HG03378 (cell line): ENCODE measurements around the gene IQSEC1.
"Not testable (repeated sequence)": the region's sequence is repeated elsewhere in the genome, so short reads cannot be mapped to it uniquely, and the experiment has no call there.

Experiments
- ATAC-seq: cut with Tn5 transposase; IDR thresholded peaks from one replicate; pipeline ENCODE4 v1.9.1; 2021; ENCODE audit warnings: mild to moderate bottlenecking, moderate library complexity; ENCODE audit not compliant: unreplicated experiment

The IQSEC1 gene

DNA sequence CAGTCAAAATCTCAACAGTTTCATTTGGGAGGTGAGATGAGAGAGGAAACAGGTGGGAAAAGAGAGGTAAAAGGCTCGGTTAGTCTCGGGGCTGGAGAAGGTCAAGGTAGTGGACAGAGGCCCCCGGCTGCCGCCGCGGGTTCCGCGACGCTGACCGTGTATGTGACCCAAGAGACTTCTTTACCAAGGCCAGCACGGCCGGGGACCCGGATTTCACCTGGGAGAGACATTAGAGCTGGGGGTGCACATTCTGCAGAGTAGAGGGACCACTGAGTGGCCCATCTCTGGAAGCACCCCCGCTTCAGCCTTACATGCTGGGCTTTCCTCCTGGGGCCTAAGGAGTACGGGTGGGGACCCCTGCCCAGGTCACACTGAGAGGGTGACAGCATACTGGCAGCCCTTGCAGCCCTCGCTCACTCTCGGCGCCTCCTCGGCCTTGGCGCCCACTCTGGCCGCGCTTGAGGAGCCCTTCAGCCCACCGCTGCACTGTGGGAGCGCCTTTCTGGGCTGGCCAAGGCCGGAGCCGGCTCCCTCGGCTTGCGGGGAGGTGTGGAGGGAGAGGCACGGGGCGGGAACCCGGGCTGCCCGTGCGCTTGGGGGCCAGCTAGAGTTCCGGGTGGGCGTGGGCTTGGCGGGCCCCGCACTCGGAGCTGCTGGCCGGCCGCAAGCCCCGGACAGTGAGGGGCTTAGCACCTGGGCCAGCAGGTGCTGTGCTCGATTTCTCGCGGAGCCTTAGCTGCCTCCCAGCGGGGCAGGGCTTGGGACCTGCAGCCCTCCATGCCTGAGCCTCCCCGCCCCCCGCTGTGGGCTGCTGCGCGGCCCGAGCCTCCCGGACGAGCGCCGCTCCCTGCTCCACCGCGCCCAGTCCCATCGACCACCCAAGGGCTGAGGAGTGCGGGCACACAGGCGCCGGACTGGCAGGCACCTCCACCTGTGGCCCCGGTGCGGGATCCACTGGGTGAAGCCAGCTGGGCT, 190.6 kb downstream of the IQSEC1 start:
- ATAC-seq, result no peak

DNA sequence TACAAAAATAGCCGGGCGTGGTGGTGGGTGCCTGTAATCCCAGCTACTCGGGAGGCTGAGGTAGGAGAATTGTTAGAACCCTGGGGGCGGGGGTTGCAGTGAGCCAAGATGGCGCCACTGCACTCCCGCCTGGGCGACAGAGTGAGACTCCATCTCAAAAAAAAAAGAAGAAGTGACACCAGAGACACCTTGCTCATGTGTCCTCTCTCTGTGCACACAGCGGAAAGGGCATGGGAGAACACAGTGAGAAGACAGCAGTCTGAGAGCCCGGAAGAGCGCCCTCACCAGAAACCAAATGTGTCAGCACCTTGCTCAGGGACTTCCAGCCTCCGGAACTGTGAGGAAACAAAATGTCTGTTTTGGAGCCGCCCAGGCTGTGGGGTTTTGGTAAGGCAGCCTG, 191.4 kb downstream of the IQSEC1 start:
- not testable (repeated sequence) for ATAC-seq

DNA sequence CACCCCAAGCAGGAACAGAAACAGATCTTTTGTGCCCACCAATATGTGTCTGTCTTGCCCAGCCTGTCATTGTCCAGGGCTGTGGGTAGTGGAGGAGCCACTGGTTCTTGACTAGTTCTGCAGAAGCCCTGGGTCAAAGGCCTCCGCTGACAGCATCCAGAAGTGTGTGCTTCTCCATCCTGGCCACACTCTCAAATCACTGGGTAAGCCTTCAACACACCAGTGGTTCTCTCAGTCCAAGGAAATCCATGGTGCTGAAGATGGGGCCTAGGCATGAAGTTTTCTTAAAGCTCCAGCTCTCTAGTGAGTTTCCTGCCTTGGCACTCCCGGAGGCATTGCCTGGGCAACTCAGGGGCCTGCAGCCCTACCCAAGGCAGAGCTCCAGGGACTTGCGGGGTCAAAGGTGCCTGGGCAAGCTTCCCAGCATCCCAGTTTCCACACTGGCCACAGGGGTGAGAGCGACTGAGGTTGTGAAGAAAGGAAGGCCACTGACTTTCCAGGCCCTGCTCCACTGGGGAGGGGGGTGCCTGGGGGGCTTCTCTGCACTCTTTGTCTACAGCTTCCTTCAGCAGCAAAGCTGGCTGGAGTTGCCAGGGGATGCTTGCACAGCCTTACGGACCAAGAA, 193.9 kb downstream of the IQSEC1 start:
- ATAC-seq, result no peak

DNA sequence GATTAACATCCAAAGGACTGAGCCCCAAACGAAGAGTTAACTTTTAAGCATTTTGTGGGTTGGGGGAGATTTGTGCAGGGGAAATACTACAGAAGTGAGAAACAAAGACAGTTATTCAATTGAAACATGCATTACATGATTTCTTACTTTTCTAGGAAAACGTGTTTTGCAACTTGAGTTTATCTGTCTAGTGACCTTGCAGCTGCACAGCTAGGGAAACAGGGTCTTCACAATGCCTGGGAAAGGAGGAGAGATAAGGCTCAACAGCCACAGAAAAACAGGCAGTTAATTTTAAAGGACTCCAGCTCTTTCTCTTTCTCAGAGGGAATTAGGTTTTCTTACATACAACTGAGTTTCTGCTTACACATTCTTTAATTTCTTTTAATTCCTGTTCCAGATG, 194.5 kb downstream of the IQSEC1 start:
- ATAC-seq, result not testable (repeated sequence)

DNA sequence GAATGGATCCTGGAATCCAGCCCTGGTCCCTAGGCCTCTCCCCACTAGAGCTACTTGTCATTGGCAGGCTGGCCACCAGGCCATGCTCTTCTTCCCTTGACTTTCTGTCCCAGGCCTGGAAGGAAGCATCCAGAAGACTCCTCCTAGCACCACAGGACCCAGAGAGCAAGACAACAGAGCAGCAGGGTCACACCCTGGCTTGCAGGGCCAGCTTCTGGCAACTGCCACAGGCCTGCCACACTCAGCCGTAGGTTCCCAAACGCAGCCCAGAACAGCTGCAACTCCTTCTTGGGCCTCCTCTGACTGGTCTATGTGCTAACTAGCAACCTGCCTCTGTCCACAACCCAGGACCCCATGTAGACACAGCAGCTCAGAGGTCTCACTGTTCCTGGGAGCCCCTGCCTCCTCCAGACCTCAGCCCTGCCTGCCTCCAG, 195.1 kb downstream of the IQSEC1 start:
- ATAC-seq, result no peak

DNA sequence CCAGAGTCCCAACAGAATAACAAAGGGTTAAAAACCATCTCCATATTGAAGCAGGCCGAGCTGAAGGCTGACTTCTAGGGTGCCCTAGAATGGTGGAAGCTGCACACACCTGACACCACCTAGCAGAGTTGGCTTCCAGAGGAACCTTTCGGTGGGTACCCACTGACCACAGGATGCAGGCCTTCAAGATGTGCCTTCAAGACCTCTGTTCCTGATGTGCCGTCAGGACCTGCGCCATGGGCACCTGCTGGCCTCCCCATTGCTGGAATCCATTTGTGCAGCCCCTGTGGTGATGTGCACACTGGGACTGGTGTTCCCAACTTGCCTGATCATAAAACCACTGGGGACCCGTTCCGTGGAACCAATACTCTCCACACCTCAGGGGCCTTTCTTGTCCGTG, 196.2 kb downstream of the IQSEC1 start:
- ATAC-seq, result no peak

DNA sequence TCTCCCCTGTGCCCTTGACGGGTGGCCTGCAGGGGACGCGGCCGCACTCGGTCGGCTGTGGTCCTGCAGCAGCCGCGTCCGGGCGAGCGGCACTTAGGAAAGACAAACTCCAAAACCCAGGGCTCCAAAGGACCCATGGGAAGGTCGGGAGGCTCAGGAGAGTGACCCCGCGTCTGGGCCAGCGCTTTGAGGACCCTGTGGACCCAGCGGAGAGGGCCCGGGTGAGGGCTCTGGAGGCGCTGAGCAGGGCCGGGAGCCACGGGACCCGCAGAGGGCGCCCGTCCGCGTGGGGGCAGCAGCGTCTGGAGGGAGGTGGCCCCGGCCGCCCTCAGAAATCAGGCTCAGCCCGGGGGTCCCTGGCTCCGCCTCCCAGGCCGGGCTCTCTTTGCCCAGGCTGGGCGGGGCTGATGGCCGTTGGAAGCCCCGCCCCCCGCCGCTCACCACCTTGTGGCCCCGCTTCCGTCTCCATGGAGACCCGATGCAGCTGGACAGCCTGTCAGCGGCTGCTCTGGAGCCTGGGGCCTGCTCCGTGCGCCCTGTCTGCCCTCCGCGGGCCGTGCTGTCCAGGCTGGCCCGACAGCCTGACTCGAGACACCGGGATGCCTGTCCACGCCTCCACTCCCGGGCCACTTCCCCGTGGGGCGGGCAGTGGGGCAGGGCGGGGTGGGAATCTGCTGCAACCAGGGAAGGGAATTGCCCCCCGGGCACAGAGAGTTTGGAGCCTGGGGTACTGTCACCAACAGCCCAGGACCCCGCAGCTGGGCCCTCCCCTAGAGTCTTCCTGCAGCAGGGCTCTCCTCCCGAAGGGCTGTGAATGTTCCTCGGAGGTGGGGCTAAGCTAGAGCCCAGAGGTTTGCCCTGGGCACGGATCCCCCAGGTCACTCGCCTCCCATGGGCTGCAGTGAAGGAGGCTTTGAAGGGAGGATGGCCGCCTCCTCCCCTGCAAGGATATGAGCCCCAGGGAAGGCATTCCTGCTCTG, 197.1 kb downstream of the IQSEC1 start:
- no peak for ATAC-seq

DNA sequence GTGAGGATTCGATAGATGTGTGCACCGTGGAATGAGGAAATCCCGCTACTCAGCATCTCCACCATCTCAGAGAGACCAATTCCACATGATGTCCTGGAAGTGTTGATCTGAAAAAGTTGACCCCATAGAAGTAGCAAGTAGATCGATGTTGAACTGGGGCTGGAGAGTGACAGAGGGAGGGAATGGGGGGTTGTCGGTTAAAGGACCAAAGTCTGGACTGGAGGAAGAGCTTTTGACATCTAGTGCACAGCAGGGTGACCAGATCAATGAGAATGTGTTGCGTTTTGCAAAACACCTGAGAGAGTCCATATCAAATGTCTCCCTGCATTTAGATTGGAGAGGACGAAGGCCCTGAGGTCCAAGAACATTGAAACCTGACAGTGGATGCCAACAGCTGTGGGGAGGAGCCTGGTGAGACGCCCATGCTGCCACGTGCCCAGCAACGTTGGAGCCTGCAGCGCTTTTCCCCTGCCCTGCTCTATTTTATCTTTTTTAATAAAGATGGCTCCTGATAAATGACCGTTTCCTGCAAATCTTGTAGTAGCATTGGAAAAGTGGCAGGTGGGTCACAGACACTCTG, 201.7 kb downstream of the IQSEC1 start:
- ATAC-seq, result no peak

DNA sequence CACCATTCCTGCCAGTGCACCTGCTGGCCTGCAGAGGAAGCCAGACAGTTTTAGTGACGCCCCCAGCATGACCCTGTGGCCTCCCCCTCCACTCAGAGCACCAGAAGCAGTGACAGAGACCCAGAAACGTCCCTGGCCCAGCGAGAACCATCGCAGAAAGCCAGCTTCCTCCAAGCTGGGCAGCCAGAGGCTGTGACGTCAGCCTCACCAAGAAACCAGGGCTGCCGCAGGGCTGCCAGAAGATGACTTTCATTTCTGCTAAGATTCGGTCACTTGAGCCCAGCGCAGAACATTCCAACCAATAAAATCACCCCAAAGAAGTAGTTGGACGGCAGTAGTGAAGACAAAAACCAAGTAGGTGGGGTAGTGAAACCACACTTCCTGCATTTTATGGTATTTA, 202.3 kb downstream of the IQSEC1 start:
- ATAC-seq, result no peak

DNA sequence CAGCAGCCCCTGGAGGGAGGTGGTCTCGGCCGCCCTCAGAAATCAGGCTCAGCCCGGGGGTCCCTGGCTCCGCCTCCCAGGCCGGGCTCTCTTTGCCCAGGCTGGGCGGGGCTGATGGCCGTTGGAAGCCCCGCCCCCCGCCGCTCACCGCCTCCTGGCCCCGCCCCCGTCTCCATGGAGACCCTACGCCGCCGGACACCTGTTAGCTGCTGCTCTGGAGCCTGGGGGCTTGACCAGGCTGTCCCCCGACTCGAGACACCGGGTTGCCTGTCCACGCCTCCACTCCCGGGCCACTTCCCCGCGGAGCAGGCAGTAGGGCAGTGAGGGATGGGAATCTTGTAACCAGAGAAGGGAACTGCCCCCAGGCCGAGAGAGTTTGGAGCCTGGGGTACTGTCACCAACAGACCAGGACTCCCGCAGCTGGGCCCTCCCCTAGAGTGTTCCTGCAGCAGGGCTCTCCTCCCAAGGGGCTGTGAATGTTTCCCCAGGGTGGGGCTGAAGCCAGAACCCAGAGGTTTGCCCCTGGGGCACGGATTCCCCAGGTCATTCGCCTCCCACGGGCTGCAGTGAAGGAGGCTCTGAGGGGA, 204.1 kb downstream of the IQSEC1 start:
- ATAC-seq, result no peak

DNA sequence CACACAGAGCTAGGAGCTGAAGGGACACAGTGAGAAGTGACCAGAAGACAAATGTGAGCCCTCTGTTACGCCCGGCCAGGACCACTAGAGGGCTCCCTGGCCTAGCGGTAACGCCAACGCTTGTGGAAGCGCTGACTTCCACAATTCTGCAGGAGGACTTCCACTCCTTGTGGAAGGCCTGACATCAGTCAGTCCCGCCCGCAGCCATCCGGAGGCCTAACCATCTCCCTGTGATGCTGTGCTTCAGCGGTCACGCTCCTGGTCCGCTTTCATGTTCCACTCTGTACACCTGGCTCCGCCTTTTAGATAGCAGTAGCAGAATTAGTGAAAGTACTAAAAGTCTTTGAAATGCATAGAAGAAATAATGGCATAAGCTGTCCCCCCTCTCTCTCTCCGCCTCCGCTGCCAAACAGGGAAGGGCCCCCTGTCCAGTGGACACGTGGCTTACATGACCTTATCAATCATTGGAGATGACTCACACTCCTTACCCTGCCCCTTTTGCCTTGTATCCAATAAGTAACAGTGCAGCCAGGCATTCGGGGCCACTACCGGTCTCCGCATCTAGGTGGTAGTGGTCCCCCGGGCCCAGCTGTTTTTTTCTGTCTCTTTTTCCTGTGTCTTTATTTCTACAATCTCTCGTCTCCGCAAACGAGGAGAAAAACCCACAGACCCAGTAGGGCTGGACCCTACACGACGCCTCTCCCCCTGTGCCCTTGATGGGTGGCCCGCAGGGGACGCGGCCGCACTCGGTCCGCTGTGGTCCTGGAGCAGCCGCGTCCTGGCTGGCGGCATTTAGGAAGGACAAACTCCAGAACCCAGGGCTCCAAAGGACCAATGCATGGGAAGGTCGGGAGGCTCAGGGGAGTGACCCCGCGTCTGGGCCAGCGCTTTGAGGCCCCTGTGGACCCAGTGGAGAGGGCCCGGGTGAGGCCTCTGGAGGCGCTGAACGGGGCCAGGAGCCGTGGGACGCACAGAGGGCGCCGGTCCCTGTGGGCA, 204.9 kb downstream of the IQSEC1 start:
- peak; percentile 58 for ATAC-seq

DNA sequence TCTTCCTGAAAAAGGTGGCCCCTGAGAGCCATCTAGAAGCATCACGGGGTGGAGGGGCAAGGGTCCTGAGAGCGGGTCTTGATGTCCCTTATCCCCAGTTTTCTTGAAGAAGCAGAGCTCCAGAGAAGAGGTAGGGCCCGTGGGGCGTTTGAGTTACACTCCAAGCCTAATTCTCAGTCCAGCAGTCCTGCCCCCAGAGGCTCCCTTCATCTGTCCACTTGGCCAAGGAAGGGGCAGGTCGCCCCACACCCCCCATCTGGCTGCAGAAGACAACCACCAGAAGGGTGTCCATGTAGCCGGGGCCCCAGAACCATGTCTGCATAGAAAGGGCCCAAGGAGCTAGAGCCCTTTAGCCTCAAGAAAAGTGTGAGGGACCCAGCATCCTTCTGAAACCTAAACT, 206.4 kb downstream of the IQSEC1 start:
- ATAC-seq, result no peak

DNA sequence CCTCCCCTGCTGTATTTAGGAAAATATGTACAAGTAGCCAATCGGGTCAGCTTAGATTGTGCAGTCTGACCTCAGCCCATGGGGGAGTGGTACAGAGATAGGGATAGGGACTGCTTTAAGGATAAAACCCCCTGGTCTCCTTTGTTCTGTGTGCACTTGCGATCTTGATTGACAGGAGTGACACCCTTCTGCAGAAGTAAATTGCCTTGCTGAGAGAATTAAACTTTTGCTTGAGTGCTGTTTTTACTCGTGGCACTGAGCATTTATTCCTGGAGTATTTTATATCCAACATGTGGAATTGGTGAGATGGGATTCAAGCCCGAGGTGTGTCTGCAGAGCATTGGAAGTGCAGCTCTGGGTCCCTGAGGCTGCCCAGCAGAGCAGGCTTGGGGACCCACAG, 208.0 kb downstream of the IQSEC1 start:
- no peak for ATAC-seq

DNA sequence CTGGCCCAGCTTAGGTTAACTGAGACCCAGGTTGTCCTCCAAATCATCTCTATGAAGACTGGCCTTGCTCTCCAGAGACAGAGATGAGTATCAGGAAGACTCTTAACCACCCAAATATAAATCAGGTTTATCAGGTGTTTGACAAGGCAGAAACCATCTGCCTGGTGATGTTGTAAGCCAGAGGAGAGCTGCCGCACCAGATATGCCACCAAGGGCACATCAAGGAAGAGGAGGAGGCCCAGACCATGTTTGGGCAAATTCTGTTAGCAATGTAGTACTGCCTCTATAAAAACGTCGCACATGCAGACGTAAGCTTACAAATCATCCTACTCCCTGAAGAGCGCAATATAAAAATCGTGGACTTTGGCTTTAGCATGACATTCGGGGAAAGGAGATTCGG, 210.8 kb downstream of the IQSEC1 start:
- no peak for ATAC-seq

DNA sequence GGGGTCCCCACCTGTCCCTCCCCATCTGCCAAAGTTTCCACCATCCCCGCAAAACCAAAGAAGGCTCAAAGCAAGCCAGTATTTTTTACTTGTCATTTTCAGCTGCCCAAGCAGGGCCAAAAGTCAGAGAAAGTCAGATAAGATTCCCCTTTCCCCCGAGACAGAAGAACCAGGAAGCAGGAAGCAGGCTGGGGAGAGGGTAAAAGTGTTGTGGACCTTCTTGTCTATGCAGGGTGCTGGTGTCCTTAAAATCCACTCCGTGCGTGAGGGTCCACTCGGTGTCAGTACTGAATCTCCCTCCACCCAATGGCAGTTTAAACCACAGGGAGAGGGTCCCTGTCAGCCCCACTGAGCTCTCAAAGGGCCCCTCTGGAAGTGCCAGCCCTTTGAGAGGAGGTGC, 211.6 kb downstream of the IQSEC1 start:
- no peak for ATAC-seq

DNA sequence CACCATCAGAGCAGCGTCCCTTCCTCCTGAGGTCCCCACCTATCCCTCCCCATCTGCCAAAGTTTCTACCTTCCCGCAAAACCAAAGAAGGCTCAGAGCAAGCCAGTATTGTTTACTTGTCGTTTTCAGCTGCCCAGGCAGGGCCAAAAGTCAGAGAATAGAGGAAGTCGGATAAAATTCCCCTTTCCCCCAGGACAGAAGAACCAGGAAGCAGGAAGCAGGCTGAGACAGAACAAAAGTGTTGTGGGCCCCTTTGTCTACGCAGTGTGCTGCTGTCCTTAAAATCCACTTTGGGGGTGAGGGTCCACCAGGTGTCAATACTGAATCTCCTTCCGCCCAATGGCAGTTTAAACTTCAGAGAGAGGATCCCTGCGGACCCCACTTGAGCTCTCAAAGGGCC, 213.4 kb downstream of the IQSEC1 start:
- no peak for ATAC-seq

DNA sequence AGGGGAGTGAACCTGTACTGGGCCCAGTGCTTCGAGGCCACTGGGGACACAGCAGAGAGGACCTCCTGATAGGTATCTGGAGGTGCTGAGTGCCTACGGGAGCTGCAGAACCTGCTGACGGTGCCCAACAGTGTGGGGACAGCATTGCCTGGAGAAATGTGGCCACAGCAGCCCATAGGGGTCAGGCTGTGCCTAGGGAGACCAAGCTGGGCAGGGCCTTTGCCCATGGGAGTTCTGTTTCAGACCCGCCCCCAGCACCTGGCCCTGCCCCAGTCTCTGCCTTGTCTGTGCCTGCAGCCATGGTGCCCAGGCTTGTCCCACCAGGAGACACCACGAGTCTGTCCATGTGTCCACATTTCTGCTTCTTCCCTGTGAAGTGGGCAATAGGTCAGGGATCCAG, 216.6 kb downstream of the IQSEC1 start:
- ATAC-seq, result no peak

DNA sequence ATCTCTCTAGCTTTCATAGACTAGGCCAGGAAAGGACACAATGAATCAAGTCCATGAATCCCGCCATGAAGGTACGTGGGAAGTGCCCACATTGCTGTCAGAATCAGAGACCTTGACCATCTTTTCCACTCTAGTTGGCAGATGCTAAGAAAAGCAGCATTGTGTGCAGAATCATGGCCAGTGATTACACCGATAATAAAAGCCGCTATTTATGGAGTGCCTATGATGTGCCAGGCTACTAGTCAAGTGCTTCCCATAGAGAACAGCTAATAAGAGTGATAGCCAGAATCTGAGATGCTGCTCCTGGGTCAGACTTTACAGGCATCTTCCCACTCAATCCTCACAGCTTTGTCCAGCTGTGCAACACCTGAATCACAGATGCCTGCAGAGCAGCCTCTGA, 218.7 kb downstream of the IQSEC1 start:
- ATAC-seq, result no peak

DNA sequence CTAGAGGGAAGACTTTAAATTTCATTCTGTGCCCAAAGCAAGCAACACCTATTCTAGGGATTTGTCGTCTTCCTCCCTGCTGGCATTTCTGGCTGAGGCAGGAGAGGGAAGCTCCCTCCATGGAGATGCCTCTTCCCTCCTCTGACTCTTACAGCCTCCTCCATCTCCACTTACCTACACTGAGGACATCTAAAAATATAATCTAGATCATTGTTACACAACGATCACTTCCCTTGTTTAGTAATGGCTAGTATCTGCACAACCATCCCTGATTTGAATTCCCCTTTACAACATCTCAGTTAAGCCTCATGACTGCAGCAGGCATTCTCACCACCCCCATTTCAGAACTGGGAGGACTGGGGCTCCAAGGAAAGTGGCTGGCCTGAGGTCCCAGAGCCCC, 219.4 kb downstream of the IQSEC1 start:
- not testable (repeated sequence) for ATAC-seq
